Measurements from ENCODE around the gene OSBP2.

OSBP2 gene

GRCh38 chr22:30879415-30879797 is 184.7 kb downstream of the OSBP2 start:
- Mint-ChIP-seq H3K27ac (no peak overlapping the region), H3K4me3 (no peak overlapping the region), H3K36me3 (ENCODE audit: low read depth) (no peaks in the 10 kb centered on the region), H3K4me1 (ENCODE audit: low read depth) (peaks cover 2% of the 10 kb centered on the region), H3K27me3 (ENCODE audit: low read depth) (no peaks in the 10 kb centered on the region), H3K9me3 (no peaks in the 10 kb centered on the region)

DNA sequence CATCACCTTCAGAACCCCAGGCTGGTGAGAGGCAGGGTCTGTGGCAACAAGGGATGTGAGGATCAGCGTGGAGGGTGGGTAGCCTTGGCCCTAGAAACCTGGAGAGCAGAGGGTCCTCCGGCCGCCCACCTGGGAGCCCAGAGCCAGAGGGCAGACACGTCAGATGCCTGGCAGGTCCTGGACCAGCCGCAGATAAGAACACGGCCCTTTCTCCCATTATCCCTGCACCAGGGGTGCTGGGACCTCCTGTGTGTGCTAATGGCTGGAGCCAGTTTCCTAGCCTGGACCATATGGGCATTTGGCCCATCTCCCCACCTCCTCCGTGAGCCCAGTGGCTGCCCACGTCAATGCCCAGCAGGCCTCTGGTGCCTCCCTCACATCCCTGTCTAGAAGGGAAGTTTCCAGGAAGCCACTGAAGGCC is 185.5 kb downstream of the OSBP2 start:
- no peak overlapping the region for H3K4me3 Mint-ChIP-seq
- H3K9me3 Mint-ChIP-seq = no peaks in the 10 kb centered on the region
- no peaks in the 10 kb centered on the region for H3K27me3 Mint-ChIP-seq (ENCODE audit: low read depth)
- H3K4me1 Mint-ChIP-seq (ENCODE audit: low read depth) = peaks cover 2% of the 10 kb centered on the region
- no peak overlapping the region for H3K27ac Mint-ChIP-seq
- H3K36me3 Mint-ChIP-seq (ENCODE audit: low read depth) = no peaks in the 10 kb centered on the region

- Mint-ChIP-seq H3K27ac (no peak overlapping the region), H3K36me3 (ENCODE audit: low read depth) (no peaks in the 10 kb centered on the region), H3K27me3 (ENCODE audit: low read depth) (no peaks in the 10 kb centered on the region), H3K4me1 (ENCODE audit: low read depth) (peaks cover 2% of the 10 kb centered on the region), H3K4me3 (no peak overlapping the region), H3K9me3 (no peaks in the 10 kb centered on the region)
These were observed 186.2 kb downstream of the OSBP2 start for GRCh38 chr22:30880847-30881246.

- Mint-ChIP-seq H3K27ac (no peak overlapping the region), H3K36me3 (ENCODE audit: low read depth) (peaks cover under 1% of the 10 kb centered on the region), H3K27me3 (ENCODE audit: low read depth) (no peaks in the 10 kb centered on the region), H3K4me1 (ENCODE audit: low read depth) (peaks cover 2% of the 10 kb centered on the region), H3K4me3 (no peak overlapping the region), H3K9me3 (no peaks in the 10 kb centered on the region)
These were observed 186.9 kb downstream of the OSBP2 start for GRCh38 chr22:30881361-30882183.

- Mint-ChIP-seq H3K9me3 (no peaks in the 10 kb centered on the region), H3K4me3 (no peak overlapping the region), H3K27me3 (ENCODE audit: low read depth) (no peaks in the 10 kb centered on the region), H3K27ac (no peak overlapping the region), H3K36me3 (ENCODE audit: low read depth) (peaks cover 2% of the 10 kb centered on the region), H3K4me1 (ENCODE audit: low read depth) (peaks cover 2% of the 10 kb centered on the region)
These were observed 187.6 kb downstream of the OSBP2 start for GRCh38 chr22:30882184-30882717.

DNA sequence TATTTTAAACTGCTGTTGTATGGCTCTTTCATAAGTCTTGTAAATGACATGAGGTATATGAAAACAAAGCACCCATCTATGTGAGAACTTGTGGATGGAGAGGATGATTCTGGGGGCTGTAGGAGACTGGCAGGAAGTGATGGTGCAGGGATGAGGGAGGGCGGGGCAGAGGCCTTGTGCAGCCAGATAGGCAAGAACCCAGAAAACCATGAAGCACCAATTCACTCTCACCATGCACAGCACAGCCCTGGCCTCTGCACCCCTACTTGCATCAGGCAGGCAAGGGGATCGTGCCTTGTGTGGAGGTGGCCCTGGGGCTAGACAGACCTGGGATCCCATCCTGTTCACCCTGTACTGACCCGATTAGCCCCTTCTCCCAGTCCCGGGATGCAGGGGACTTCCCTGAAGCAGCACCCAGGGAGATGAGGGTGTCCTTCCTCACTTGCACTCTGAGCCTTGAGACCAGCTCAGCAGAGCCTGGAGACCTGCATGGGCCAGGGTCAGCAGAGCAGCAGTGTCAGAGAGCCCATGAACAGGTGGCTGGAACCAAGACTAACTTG is 188.4 kb downstream of the OSBP2 start:
- Mint-ChIP-seq H3K36me3 (ENCODE audit: low read depth) (peaks cover 2% of the 10 kb centered on the region), H3K27me3 (ENCODE audit: low read depth) (no peaks in the 10 kb centered on the region), H3K27ac (no peak overlapping the region), H3K4me1 (ENCODE audit: low read depth) (peaks cover 2% of the 10 kb centered on the region), H3K4me3 (no peak overlapping the region), H3K9me3 (no peaks in the 10 kb centered on the region)

DNA sequence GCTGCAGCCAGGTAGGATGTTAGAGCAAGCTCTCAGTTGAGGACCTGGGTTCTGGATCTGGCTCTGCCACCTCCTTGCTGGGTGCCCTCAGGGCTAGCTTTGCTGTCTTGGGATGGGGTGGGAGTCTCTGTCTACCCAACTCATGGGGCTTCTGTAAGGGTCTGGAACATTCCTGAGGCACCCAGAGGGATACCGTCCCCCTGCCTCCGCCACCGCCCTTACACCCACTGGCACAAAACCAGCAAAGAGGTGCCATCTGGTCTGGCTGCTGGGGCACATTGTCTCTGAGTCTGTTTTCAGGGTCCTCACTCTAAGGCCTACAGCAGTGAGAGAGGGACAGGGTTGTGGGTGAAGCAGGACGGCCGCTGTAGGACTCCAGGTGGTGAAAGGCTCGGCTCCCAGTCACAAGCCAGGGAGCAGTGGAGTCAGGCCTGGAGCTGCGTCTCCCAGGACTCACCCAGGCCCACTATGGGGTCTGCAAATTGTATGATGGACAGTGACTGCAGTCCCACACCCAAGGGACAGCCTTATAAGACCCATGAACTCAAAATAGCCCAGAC is 189.0 kb downstream of the OSBP2 start:
- Mint-ChIP-seq H3K4me1 (ENCODE audit: low read depth) (peaks cover 2% of the 10 kb centered on the region), H3K27ac (no peak overlapping the region), H3K4me3 (no peak overlapping the region), H3K36me3 (ENCODE audit: low read depth) (peaks cover 2% of the 10 kb centered on the region), H3K27me3 (ENCODE audit: low read depth) (no peaks in the 10 kb centered on the region), H3K9me3 (no peaks in the 10 kb centered on the region)

DNA sequence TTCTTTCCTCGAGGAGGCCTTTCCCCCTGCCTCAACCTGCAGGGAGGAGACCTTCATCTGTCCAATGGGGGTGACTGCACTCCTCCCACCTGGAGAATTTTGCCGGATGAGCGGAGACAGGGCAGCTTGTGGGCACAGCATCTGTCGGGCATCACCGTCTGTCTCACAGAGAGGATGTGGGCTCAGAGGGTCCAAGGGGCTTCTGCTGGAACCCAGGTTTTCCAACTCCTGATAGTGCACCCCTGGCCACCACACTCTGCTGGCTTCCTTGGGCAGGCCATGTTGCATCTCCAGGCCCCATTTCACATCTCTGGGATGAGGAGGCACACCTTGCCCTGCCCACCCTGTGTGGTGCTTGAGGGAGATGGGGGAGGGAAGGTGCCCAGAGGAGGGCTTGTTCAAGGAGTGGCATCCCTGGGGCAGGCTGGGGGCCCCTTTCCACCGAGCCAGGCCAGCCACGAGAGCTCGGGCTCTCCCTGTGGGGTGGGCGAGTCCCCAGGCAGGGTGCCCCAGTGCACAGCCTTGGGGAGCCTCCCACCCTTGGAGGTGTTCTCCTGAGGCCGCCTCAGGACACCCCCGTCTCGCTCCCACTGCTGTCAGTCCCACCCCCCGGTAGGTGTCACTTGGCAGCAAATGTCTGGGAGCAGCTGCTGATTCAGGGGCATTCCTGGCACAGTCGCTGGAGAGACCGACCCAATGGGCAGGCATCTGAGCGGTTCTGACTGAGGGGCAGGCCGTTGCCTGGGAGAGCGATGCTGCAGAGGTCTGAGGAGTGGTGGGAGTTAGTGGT is 189.7 kb downstream of the OSBP2 start:
- no peak overlapping the region for H3K27ac Mint-ChIP-seq
- H3K36me3 Mint-ChIP-seq (ENCODE audit: low read depth) = peaks cover 2% of the 10 kb centered on the region
- no peaks in the 10 kb centered on the region for H3K27me3 Mint-ChIP-seq (ENCODE audit: low read depth)
- H3K4me1 Mint-ChIP-seq (ENCODE audit: low read depth) = peaks cover 2% of the 10 kb centered on the region
- H3K9me3 Mint-ChIP-seq = no peaks in the 10 kb centered on the region
- no peak overlapping the region for H3K4me3 Mint-ChIP-seq

DNA sequence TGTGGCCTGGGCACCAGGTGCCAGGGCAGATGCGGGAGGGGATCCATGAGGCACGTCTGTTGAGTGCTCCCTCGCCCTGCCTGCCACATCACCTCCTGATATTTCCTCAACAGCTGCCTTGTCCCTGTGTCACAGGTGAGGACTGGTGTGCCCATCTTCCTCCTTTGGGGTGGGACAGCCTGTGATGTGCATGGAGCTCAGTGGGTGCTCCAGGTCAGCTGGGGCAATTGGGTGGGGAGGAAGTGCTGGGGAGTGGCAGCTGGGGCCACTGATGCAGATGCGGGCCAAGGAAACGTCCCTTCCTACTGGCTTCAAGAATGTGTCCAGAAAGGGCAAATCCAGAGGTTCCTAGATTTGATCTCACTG is 190.3 kb downstream of the OSBP2 start:
- H3K27ac Mint-ChIP-seq = no peak overlapping the region
- no peak overlapping the region for H3K4me3 Mint-ChIP-seq
- no peaks in the 10 kb centered on the region for H3K27me3 Mint-ChIP-seq (ENCODE audit: low read depth)

GRCh38 chr22:30885591-30885990 is 190.9 kb downstream of the OSBP2 start:
- Mint-ChIP-seq H3K4me1 (ENCODE audit: low read depth) (peaks cover 2% of the 10 kb centered on the region), H3K4me3 (no peak overlapping the region), H3K27ac (no peak overlapping the region), H3K27me3 (ENCODE audit: low read depth) (no peaks in the 10 kb centered on the region), H3K9me3 (no peaks in the 10 kb centered on the region), H3K36me3 (ENCODE audit: low read depth) (peaks cover 2% of the 10 kb centered on the region)

More for the DNA sequence above, 190.3 kb downstream of the OSBP2 start:
- Mint-ChIP-seq H3K36me3 (ENCODE audit: low read depth) (peaks cover 2% of the 10 kb centered on the region), H3K9me3 (no peaks in the 10 kb centered on the region), H3K4me1 (ENCODE audit: low read depth) (peaks cover 2% of the 10 kb centered on the region)

DNA sequence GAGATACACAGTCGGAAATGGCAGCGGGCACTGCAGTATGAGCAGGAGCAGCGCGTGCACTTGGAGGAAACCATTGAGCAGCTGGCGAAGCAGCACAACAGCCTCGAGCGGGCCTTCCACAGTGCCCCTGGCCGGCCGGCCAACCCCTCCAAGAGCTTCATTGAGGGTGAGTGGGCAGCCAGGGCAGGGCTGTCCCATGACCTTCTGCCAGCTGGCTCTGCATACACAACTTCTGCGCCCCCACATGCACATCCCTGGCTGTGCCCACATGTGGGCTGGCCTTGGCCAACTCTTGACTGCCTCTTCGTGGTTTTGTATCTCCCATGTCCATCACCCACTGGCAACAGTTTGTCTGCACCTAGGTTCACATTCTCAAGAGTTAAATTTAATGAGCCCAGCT is 192.8 kb downstream of the OSBP2 start:
- Mint-ChIP-seq H3K27ac (no peak overlapping the region), H3K9me3 (no peaks in the 10 kb centered on the region), H3K36me3 (ENCODE audit: low read depth) (peaks cover 2% of the 10 kb centered on the region), H3K4me3 (no peak overlapping the region), H3K4me1 (ENCODE audit: low read depth) (peaks cover under 1% of the 10 kb centered on the region), H3K27me3 (ENCODE audit: low read depth) (no peaks in the 10 kb centered on the region)

- no peak overlapping the region for H3K4me3 Mint-ChIP-seq
- H3K27me3 Mint-ChIP-seq (ENCODE audit: low read depth) = no peaks in the 10 kb centered on the region
- peaks cover 2% of the 10 kb centered on the region for H3K36me3 Mint-ChIP-seq (ENCODE audit: low read depth)
- no peaks in the 10 kb centered on the region for H3K9me3 Mint-ChIP-seq
- no peaks in the 10 kb centered on the region for H3K4me1 Mint-ChIP-seq (ENCODE audit: low read depth)
- no peak overlapping the region for H3K27ac Mint-ChIP-seq
These were observed 193.2 kb downstream of the OSBP2 start for GRCh38 chr22:30887861-30888260.

- H3K9me3 Mint-ChIP-seq = no peaks in the 10 kb centered on the region
- no peak overlapping the region for H3K4me3 Mint-ChIP-seq
- no peak overlapping the region for H3K27ac Mint-ChIP-seq
- H3K4me1 Mint-ChIP-seq (ENCODE audit: low read depth) = peaks cover 8% of the 10 kb centered on the region
- peaks cover 2% of the 10 kb centered on the region for H3K36me3 Mint-ChIP-seq (ENCODE audit: low read depth)
- no peaks in the 10 kb centered on the region for H3K27me3 Mint-ChIP-seq (ENCODE audit: low read depth)
These were observed 194.8 kb downstream of the OSBP2 start for GRCh38 chr22:30889268-30889995.

DNA sequence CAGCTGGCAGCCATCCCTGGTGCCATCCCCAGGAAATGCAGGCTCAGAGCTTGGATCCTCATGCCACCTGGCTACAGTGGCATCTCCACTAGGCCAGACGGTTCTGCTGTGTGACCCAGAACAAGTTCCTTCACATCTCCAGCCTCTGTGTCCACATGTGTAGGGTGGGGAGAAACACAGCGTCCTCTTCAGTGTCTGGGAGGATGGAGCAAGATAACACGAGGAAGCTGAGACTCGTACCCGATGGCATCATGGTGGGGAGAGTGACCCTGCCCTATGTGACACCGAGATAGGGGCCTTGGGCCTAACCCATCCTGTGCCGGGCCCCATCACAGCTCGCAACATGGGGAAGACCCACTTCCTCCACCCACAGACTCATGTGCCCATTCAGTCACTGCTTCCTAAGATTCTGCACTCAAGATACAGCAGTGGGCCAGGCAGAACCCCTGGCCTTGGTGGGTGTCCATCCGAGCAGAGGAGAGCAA is 195.4 kb downstream of the OSBP2 start:
- Mint-ChIP-seq H3K27me3 (ENCODE audit: low read depth) (no peaks in the 10 kb centered on the region), H3K9me3 (no peaks in the 10 kb centered on the region), H3K4me1 (ENCODE audit: low read depth) (peaks cover 8% of the 10 kb centered on the region), H3K36me3 (ENCODE audit: low read depth) (peaks cover 2% of the 10 kb centered on the region), H3K27ac (no peak overlapping the region), H3K4me3 (no peak overlapping the region)
